GM23338 (cell line): ENCODE data around the gene OR1D2. TPM values are rescaled to one million over a fixed set of nuclear protein-coding genes. Genes with fewer than 3 reads are reported as not detected.

Experiments used
- ATAC-seq: fragments of 200-7000 bp; cut with Tn5 transposase; 3 replicates; pipeline ENCODE4 v1.9.1; 2020
- DNase-seq: peaks from one replicate; pipeline ENCODE4 v3.0.0-alpha.2; 2015; ENCODE audit warnings: low spot score
- H2AFZ ChIP-seq: fragments of 200-600 bp; sonication (generic); 2 replicates; pipeline ENCODE4 v1.8.0; 2016; ENCODE audit warnings: antibody characterized with exemption, mild to moderate bottlenecking, moderate library complexity
- H3F3A ChIP-seq: fragments of 200-600 bp; sonication (generic); replicated peaks from 2 replicates; pipeline ENCODE4 v1.8.0; 2017; ENCODE audit warnings: antibody characterized with exemption, mixed run types, low read depth
- H3K27ac ChIP-seq: fragments of 200-600 bp; sonication (generic); 2 replicates; pipeline ENCODE4 v1.6.1; 2016; ENCODE audit warnings: low read depth
- H3K27me3 ChIP-seq: fragments of 200-600 bp; sonication (generic); 2 replicates; pipeline ENCODE4 v1.8.0; 2016; ENCODE audit warnings: mild to moderate bottlenecking, mixed run types, moderate library complexity; ENCODE audit not compliant: insufficient read depth
- H3K36me3 ChIP-seq: fragments of 200-600 bp; sonication (generic); 2 replicates; pipeline ENCODE4 v1.8.0; 2016; ENCODE audit warnings: mild to moderate bottlenecking; ENCODE audit not compliant: insufficient read depth
- H3K4me1 ChIP-seq: fragments of 200-600 bp; sonication (generic); 2 replicates; pipeline ENCODE4 v1.8.0; 2016; ENCODE audit warnings: mild to moderate bottlenecking, moderate library complexity; ENCODE audit not compliant: insufficient read depth
- H3K4me2 ChIP-seq: fragments of 200-600 bp; sonication (generic); 2 replicates; pipeline ENCODE4 v1.7.1; 2017; ENCODE audit warnings: mixed run types
- H3K4me3 ChIP-seq: fragments of 200-600 bp; sonication (generic); 2 replicates; pipeline ENCODE4 v1.6.1; 2016; ENCODE audit warnings: mixed run types
- H3K79me2 ChIP-seq: fragments of 200-600 bp; sonication (generic); replicated peaks from 2 replicates; pipeline ENCODE4 v1.8.0; 2017; ENCODE audit warnings: mild to moderate bottlenecking; ENCODE audit not compliant: insufficient read depth
- H3K9me2 ChIP-seq: fragments of 200-600 bp; sonication (generic); 2 replicates; pipeline ENCODE4 v1.8.0; 2017; ENCODE audit not compliant: insufficient read depth
- H4K20me1 ChIP-seq: fragments of 200-600 bp; sonication (generic); replicated peaks from 2 replicates; pipeline ENCODE4 v1.8.0; 2017; ENCODE audit warnings: mild to moderate bottlenecking; ENCODE audit not compliant: insufficient read depth
- H3K27ac Mint-ChIP-seq: 2 replicates; pipeline ENCODE4 v1.8.0; 2020; ENCODE audit warnings: inconsistent platforms, mild to moderate bottlenecking, moderate library complexity, mixed read lengths
- H3K27me3 Mint-ChIP-seq: 3 replicates; pipeline ENCODE4 v1.8.0; 2022; ENCODE audit warnings: low read depth, mild to moderate bottlenecking, moderate library complexity, mixed read lengths, inconsistent platforms; ENCODE audit not compliant: insufficient read depth, poor library complexity
- H3K36me3 Mint-ChIP-seq: 3 replicates; pipeline ENCODE4 v1.8.0; 2021; ENCODE audit warnings: low read depth, mild to moderate bottlenecking, inconsistent platforms, moderate library complexity, mixed read lengths
- H3K4me1 Mint-ChIP-seq: 3 replicates; pipeline ENCODE4 v1.8.0; 2020; ENCODE audit warnings: mild to moderate bottlenecking, inconsistent platforms, mixed read lengths
- H3K4me3 Mint-ChIP-seq: 3 replicates; pipeline ENCODE4 v1.8.0; 2021; ENCODE audit warnings: moderate library complexity, mild to moderate bottlenecking, inconsistent platforms, mixed read lengths
- H3K9me3 Mint-ChIP-seq: 3 replicates; pipeline ENCODE4 v1.8.0; 2020; ENCODE audit warnings: moderate library complexity, mild to moderate bottlenecking, inconsistent platforms, mixed read lengths
- CREB1 ChIP-seq: fragments of 250-450 bp; sonication (Bioruptor Pico); IDR thresholded peaks from 2 replicates; pipeline ENCODE4 v1.5.0; 2020; ENCODE audit warnings: low read depth, mild to moderate bottlenecking, moderate library complexity
- EZH2 ChIP-seq: fragments of 200-600 bp; sonication (generic); IDR thresholded peaks from one replicate; pipeline ENCODE4 v1.8.0; 2017; ENCODE audit warnings: antibody characterized with exemption, mild to moderate bottlenecking, low read depth; ENCODE audit not compliant: unreplicated experiment
- EZH2phosphoT487 ChIP-seq: fragments of 200-600 bp; sonication (generic); IDR thresholded peaks from one replicate; pipeline ENCODE4 v1.8.1; 2018; ENCODE audit warnings: antibody characterized with exemption; ENCODE audit not compliant: unreplicated experiment
- JUNB ChIP-seq: IDR thresholded peaks from one replicate; pipeline ENCODE4 v1.6.1; 2016; ENCODE audit warnings: antibody characterized with exemption; ENCODE audit not compliant: unreplicated experiment
- NANOG ChIP-seq: IDR thresholded peaks from 2 replicates; pipeline ENCODE4 v1.6.1; 2016; ENCODE audit warnings: antibody characterized with exemption, borderline replicate concordance
- POLR2AphosphoS5 ChIP-seq: IDR thresholded peaks from 2 replicates; pipeline ENCODE4 v1.6.1; 2016; ENCODE audit warnings: antibody characterized with exemption, low read depth
- STAT1 ChIP-seq: IDR thresholded peaks from one replicate; pipeline ENCODE4 v1.6.1; 2016; ENCODE audit warnings: antibody characterized with exemption; ENCODE audit not compliant: unreplicated experiment
- ZNF114 ChIP-seq: fragments of 250-450 bp; sonication (Bioruptor Pico); IDR thresholded peaks from 2 replicates; pipeline ENCODE4 v1.5.0; 2020; ENCODE audit warnings: mild to moderate bottlenecking, moderate library complexity
- ZNF331 ChIP-seq: fragments of 250-450 bp; sonication (Bioruptor Pico); IDR thresholded peaks from 2 replicates; pipeline ENCODE4 v1.5.0; 2020; ENCODE audit warnings: low read depth, mild to moderate bottlenecking, moderate library complexity
- long read RNA-seq: library from polyadenylated mRNA; unstranded; transcript quantifications from one replicate; pipeline ENCODE4 v2.0.0, GENCODE V29; 2020; ENCODE audit not compliant: unreplicated experiment
- polyA plus RNA-seq: library from polyadenylated mRNA; unstranded; fragments of >200 nt; fragmentation: Nextera tagmentation; extraction: Ambion mirVana; gene quantifications from 2 replicates; pipeline ENCODE4 v1.2.1, GENCODE V29; 2016
- total RNA-seq: library from RNA; depleted of rRNA; stranded (reverse); fragments of >200 nt; shearing (Covaris generic); gene quantifications from 2 replicates; pipeline ENCODE4 v1.2.3, GENCODE V29; 2014; rRNA removed
- TF ChIP-seq, protein P1 (sequence below): IDR thresholded peaks from one replicate; pipeline ENCODE4 v1.6.1; 2018; ENCODE audit warnings: antibody characterized with exemption; ENCODE audit not compliant: unreplicated experiment
- TF ChIP-seq, protein P2 (sequence below): fragments of 250-450 bp; sonication (Bioruptor Pico); IDR thresholded peaks from 2 replicates; pipeline ENCODE4 v1.5.0; 2020; ENCODE audit warnings: mild to moderate bottlenecking, moderate library complexity
- TF ChIP-seq, protein P3 (sequence below): IDR thresholded peaks from 2 replicates; pipeline ENCODE4 v1.6.1; 2016; ENCODE audit warnings: antibody characterized with exemption
- TF ChIP-seq, protein P4 (sequence below), 2 experiments: fragments of 200-600 bp in 1 of 2; sonication (generic) in 1 of 2; conservative IDR thresholded peaks; 2 replicates each; pipeline versions ENCODE4 v1.5.1 to v1.6.1; 2016 to 2017; ENCODE audit warnings: antibody characterized with exemption in 2 of 2, low read depth in 2 of 2, mild to moderate bottlenecking in 2 of 2, moderate library complexity in 1 of 2

The OR1D2 gene, protein sequence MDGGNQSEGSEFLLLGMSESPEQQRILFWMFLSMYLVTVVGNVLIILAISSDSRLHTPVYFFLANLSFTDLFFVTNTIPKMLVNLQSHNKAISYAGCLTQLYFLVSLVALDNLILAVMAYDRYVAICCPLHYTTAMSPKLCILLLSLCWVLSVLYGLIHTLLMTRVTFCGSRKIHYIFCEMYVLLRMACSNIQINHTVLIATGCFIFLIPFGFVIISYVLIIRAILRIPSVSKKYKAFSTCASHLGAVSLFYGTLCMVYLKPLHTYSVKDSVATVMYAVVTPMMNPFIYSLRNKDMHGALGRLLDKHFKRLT
- total RNA-seq (not detected in 2 replicates), polyA plus RNA-seq (not detected in 2 replicates)
- long read RNA-seq = 0 reads

DNA sequence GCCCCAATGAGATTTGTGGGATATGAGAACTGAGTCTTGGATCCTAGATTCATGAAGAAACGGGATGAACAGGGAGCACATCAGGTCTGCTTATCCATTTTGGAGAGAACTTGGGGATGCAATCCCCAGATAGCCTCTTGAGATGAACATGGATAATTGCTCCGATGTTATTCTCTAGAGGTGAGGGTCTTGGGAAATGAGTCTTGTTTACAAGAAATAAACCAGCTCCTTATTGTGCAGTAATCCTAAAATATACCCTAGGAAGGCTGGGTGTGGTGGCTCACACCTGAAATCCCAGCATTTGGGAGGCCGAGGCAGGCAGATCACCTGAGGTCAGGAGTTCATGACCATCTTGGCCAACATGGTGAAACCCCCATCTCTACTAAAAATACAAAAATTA, at the start of gene OR1D2:
OR1D2 (minus strand) TSS at position 101 of the 400 bp plus-strand sequence. CDS start 11,426 bp downstream, outside the sequence.
- no peak for ATAC-seq
- H3K4me3 Mint-ChIP-seq = no peak within 1 kb of the TSS
- no peak within 1 kb of the TSS for H2AFZ ChIP-seq
- H3K36me3 ChIP-seq = no peaks in the 10 kb centered on the region
- no peak within 1 kb of the TSS for H3K27ac Mint-ChIP-seq
- peaks cover 57% of the 10 kb centered on the region for H3K9me3 Mint-ChIP-seq
- H3K4me3 ChIP-seq = no peak within 1 kb of the TSS
- no peaks in the 10 kb centered on the region for H3K79me2 ChIP-seq
- no peaks in the 10 kb centered on the region for H3K4me1 Mint-ChIP-seq
- H3K4me1 ChIP-seq = no peaks in the 10 kb centered on the region
- H3K27me3 Mint-ChIP-seq = no peaks in the 10 kb centered on the region
- no peaks in the 10 kb centered on the region for H3K27me3 ChIP-seq
- no peak for DNase-seq
- H4K20me1 ChIP-seq = no peaks in the 10 kb centered on the region
- H3F3A ChIP-seq = no peaks in the 10 kb centered on the region
- H3K9me2 ChIP-seq = no peaks in the 10 kb centered on the region
- no peaks in the 10 kb centered on the region for H3K36me3 Mint-ChIP-seq
- TF ChIP-seq ZNF114 = no peak
- no peak for TF ChIP-seq NANOG
- TF ChIP-seq, protein P1, sequence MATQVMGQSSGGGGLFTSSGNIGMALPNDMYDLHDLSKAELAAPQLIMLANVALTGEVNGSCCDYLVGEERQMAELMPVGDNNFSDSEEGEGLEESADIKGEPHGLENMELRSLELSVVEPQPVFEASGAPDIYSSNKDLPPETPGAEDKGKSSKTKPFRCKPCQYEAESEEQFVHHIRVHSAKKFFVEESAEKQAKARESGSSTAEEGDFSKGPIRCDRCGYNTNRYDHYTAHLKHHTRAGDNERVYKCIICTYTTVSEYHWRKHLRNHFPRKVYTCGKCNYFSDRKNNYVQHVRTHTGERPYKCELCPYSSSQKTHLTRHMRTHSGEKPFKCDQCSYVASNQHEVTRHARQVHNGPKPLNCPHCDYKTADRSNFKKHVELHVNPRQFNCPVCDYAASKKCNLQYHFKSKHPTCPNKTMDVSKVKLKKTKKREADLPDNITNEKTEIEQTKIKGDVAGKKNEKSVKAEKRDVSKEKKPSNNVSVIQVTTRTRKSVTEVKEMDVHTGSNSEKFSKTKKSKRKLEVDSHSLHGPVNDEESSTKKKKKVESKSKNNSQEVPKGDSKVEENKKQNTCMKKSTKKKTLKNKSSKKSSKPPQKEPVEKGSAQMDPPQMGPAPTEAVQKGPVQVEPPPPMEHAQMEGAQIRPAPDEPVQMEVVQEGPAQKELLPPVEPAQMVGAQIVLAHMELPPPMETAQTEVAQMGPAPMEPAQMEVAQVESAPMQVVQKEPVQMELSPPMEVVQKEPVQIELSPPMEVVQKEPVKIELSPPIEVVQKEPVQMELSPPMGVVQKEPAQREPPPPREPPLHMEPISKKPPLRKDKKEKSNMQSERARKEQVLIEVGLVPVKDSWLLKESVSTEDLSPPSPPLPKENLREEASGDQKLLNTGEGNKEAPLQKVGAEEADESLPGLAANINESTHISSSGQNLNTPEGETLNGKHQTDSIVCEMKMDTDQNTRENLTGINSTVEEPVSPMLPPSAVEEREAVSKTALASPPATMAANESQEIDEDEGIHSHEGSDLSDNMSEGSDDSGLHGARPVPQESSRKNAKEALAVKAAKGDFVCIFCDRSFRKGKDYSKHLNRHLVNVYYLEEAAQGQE = no peak
- TF ChIP-seq, protein P2, sequence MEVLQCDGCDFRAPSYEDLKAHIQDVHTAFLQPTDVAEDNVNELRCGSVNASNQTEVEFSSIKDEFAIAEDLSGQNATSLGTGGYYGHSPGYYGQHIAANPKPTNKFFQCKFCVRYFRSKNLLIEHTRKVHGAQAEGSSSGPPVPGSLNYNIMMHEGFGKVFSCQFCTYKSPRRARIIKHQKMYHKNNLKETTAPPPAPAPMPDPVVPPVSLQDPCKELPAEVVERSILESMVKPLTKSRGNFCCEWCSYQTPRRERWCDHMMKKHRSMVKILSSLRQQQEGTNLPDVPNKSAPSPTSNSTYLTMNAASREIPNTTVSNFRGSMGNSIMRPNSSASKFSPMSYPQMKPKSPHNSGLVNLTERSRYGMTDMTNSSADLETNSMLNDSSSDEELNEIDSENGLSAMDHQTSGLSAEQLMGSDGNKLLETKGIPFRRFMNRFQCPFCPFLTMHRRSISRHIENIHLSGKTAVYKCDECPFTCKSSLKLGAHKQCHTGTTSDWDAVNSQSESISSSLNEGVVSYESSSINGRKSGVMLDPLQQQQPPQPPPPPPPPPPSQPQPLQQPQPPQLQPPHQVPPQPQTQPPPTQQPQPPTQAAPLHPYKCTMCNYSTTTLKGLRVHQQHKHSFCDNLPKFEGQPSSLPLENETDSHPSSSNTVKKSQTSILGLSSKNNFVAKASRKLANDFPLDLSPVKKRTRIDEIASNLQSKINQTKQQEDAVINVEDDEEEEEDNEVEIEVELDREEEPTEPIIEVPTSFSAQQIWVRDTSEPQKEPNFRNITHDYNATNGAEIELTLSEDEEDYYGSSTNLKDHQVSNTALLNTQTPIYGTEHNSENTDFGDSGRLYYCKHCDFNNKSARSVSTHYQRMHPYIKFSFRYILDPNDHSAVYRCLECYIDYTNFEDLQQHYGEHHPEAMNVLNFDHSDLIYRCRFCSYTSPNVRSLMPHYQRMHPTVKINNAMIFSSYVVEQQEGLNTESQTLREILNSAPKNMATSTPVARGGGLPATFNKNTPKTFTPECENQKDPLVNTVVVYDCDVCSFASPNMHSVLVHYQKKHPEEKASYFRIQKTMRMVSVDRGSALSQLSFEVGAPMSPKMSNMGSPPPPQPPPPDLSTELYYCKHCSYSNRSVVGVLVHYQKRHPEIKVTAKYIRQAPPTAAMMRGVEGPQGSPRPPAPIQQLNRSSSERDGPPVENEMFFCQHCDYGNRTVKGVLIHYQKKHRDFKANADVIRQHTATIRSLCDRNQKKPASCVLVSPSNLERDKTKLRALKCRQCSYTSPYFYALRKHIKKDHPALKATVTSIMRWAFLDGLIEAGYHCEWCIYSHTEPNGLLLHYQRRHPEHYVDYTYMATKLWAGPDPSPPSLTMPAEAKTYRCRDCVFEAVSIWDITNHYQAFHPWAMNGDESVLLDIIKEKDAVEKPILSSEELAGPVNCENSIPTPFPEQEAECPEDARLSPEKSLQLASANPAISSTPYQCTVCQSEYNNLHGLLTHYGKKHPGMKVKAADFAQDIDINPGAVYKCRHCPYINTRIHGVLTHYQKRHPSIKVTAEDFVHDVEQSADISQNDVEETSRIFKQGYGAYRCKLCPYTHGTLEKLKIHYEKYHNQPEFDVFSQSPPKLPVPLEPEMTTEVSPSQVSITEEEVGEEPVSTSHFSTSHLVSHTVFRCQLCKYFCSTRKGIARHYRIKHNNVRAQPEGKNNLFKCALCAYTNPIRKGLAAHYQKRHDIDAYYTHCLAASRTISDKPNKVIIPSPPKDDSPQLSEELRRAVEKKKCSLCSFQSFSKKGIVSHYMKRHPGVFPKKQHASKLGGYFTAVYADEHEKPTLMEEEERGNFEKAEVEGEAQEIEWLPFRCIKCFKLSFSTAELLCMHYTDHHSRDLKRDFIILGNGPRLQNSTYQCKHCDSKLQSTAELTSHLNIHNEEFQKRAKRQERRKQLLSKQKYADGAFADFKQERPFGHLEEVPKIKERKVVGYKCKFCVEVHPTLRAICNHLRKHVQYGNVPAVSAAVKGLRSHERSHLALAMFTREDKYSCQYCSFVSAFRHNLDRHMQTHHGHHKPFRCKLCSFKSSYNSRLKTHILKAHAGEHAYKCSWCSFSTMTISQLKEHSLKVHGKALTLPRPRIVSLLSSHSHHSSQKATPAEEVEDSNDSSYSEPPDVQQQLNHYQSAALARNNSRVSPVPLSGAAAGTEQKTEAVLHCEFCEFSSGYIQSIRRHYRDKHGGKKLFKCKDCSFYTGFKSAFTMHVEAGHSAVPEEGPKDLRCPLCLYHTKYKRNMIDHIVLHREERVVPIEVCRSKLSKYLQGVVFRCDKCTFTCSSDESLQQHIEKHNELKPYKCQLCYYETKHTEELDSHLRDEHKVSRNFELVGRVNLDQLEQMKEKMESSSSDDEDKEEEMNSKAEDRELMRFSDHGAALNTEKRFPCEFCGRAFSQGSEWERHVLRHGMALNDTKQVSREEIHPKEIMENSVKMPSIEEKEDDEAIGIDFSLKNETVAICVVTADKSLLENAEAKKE (CRISPR knock-in tag) = no peak
- TF ChIP-seq, protein P3, sequence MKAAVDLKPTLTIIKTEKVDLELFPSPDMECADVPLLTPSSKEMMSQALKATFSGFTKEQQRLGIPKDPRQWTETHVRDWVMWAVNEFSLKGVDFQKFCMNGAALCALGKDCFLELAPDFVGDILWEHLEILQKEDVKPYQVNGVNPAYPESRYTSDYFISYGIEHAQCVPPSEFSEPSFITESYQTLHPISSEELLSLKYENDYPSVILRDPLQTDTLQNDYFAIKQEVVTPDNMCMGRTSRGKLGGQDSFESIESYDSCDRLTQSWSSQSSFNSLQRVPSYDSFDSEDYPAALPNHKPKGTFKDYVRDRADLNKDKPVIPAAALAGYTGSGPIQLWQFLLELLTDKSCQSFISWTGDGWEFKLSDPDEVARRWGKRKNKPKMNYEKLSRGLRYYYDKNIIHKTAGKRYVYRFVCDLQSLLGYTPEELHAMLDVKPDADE = no peak
- TF ChIP-seq EZH2 = no peak
- TF ChIP-seq STAT1 = no peak
- no peak for TF ChIP-seq EZH2phosphoT487
- TF ChIP-seq, protein P4, sequence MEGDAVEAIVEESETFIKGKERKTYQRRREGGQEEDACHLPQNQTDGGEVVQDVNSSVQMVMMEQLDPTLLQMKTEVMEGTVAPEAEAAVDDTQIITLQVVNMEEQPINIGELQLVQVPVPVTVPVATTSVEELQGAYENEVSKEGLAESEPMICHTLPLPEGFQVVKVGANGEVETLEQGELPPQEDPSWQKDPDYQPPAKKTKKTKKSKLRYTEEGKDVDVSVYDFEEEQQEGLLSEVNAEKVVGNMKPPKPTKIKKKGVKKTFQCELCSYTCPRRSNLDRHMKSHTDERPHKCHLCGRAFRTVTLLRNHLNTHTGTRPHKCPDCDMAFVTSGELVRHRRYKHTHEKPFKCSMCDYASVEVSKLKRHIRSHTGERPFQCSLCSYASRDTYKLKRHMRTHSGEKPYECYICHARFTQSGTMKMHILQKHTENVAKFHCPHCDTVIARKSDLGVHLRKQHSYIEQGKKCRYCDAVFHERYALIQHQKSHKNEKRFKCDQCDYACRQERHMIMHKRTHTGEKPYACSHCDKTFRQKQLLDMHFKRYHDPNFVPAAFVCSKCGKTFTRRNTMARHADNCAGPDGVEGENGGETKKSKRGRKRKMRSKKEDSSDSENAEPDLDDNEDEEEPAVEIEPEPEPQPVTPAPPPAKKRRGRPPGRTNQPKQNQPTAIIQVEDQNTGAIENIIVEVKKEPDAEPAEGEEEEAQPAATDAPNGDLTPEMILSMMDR (conservative IDR thresholded peaks at IDR 0.05; ENCODE audit: low read depth in 2 of 2) = no peak
- no peak for TF ChIP-seq JUNB
- no peak for TF ChIP-seq ZNF331 (CRISPR knock-in tag)
- no peak for TF ChIP-seq POLR2AphosphoS5
- no peak for TF ChIP-seq CREB1
- H3K4me2 ChIP-seq = no peak within 1 kb of the TSS
- no peak within 1 kb of the TSS for H3K27ac ChIP-seq
